Measurements from ENCODE around the gene BCL11B. TPM values are rescaled to one million over a fixed set of nuclear protein-coding genes. Genes with fewer than 3 reads are reported as not detected.

BCL11B gene
- total RNA-seq, 4 donors from 2014 or later: 7.7 to 10.2 (median 10.0) TPM

GRCh38 chr14:99225436-99226203, 46.4 kb downstream of the BCL11B start:
- TF ChIP-seq POLR2A (IDR thresholded peaks at IDR 0.05): no peak
- no peak for TF ChIP-seq CTCF (IDR thresholded peaks at IDR 0.05)
- H3K27me3 ChIP-seq: no peaks in the 10 kb centered on the region
- no peaks in the 10 kb centered on the region for H3K36me3 ChIP-seq
- H3K27ac ChIP-seq: peak overlapping the region in 1 of 4 donors; percentile 4
- H3K4me1 ChIP-seq: peaks cover 0 to 4% (median 0%) of the 10 kb centered on the region in 4 donors
- H3K9me3 ChIP-seq: no peaks in the 10 kb centered on the region
- H3K4me3 ChIP-seq: no peak overlapping the region
- DNase-seq: no peak

GRCh38 chr14:99224948-99225347, 47.0 kb downstream of the BCL11B start:
- H3K36me3 ChIP-seq: no peaks in the 10 kb centered on the region
- no peak overlapping the region for H3K4me3 ChIP-seq
- H3K9me3 ChIP-seq: no peaks in the 10 kb centered on the region
- H3K4me1 ChIP-seq: no peaks in the 10 kb centered on the region
- no peak for DNase-seq
- no peaks in the 10 kb centered on the region for H3K27me3 ChIP-seq
- H3K27ac ChIP-seq: peak overlapping the region in 1 of 4 donors; percentile 30
- TF ChIP-seq POLR2A (IDR thresholded peaks at IDR 0.05) (no peak), CTCF (IDR thresholded peaks at IDR 0.05) (no peak)

- TF ChIP-seq POLR2A (IDR thresholded peaks at IDR 0.05) (no peak), CTCF (IDR thresholded peaks at IDR 0.05) (no peak)
- H3K4me3 ChIP-seq: no peak overlapping the region
- H3K36me3 ChIP-seq: no peaks in the 10 kb centered on the region
Measured at GRCh38 chr14:99224116-99224910, 47.7 kb downstream of the BCL11B start.

GRCh38 chr14:99221445-99221844, 50.6 kb downstream of the BCL11B start:
- TF ChIP-seq POLR2A (IDR thresholded peaks at IDR 0.05) (no peak), CTCF (IDR thresholded peaks at IDR 0.05) (no peak)
- no peaks in the 10 kb centered on the region for H3K9me3 ChIP-seq
- DNase-seq: no peak
- no peak overlapping the region for H3K4me3 ChIP-seq
- H3K36me3 ChIP-seq: no peaks in the 10 kb centered on the region
- H3K27me3 ChIP-seq: no peaks in the 10 kb centered on the region
- H3K4me1 ChIP-seq: no peaks in the 10 kb centered on the region
- H3K27ac ChIP-seq: no peak overlapping the region

More at GRCh38 chr14:99224116-99224910, 47.7 kb downstream of the BCL11B start:
- Histone ChIP-seq H3K9me3 (no peaks in the 10 kb centered on the region), H3K27me3 (no peaks in the 10 kb centered on the region), H3K4me1 (no peaks in the 10 kb centered on the region), H3K27ac (peak overlapping the region in 1 of 4 donors; percentile 30)
- no peak for DNase-seq

- H3K27ac ChIP-seq: no peak overlapping the region
- H3K27me3 ChIP-seq: no peaks in the 10 kb centered on the region
- no peaks in the 10 kb centered on the region for H3K4me1 ChIP-seq
- TF ChIP-seq POLR2A (IDR thresholded peaks at IDR 0.05): no peak
- no peak for TF ChIP-seq CTCF (IDR thresholded peaks at IDR 0.05)
- no peak for DNase-seq
- no peaks in the 10 kb centered on the region for H3K36me3 ChIP-seq
- no peak overlapping the region for H3K4me3 ChIP-seq
- no peaks in the 10 kb centered on the region for H3K9me3 ChIP-seq
Measured at GRCh38 chr14:99217066-99217955, 54.7 kb downstream of the BCL11B start.

Measured in Peyer's patch (tissue), 4 donors.